ENCODE measurements around the gene CPT1B. TPM values are rescaled to one million over a fixed set of nuclear protein-coding genes. Genes with fewer than 3 reads are reported as not detected.

Gene CPT1B
- total RNA-seq, 6 experiments from 2014 or later, result 3.8 to 30.7 (median 13.0) TPM

GRCh38 chr22:50604256-50605001, 26.2 kb upstream of the CPT1B start:
- no peak for ATAC-seq
- peaks cover 6% of the 10 kb centered on the region in 2 donors for H3K27me3 ChIP-seq
- H3K4me3 ChIP-seq, result no peak overlapping the region
- H3K4me1 ChIP-seq, result peaks cover 0 to 6% (median 0%) of the 10 kb centered on the region in 4 donors
- no peak overlapping the region for H3K27ac ChIP-seq
- H3K36me3 ChIP-seq, result no peaks in the 10 kb centered on the region
- WGBS (ENCODE audit: insufficient coverage, low coverage, low lambda C conversion rate, missing lambda C conversion rate), result 64% methylated on average over 21 of the region's 103 CpGs
- TF ChIP-seq POLR2A (IDR thresholded peaks at IDR 0.05) (no peak), CTCF (IDR thresholded peaks at IDR 0.05) (no peak)
- intact Hi-C loops (cut with DNase I), result loop anchor here in 1 of 2 donors (5.0 kb wide), 1 partner anchor 52 kb away; no protein-coding TSS in a partner anchor
- no peak for DNase-seq
- H3K9me3 ChIP-seq, result no peaks in the 10 kb centered on the region

GRCh38 chr22:50603511-50604255, 25.5 kb upstream of the CPT1B start:
- ATAC-seq, result no peak
- TF ChIP-seq POLR2A (IDR thresholded peaks at IDR 0.05) (no peak), CTCF (IDR thresholded peaks at IDR 0.05) (no peak)
- intact Hi-C loops (cut with DNase I), result loop anchor here in 1 of 2 donors (5.0 kb wide), 1 partner anchor 51 kb away; no protein-coding TSS in a partner anchor
- H3K4me3 ChIP-seq, result no peak overlapping the region
- no peak overlapping the region for H3K27ac ChIP-seq
- peak in 1 of 3 donors; percentile 23 for DNase-seq
- peaks cover 0 to 6% (median 0%) of the 10 kb centered on the region in 4 donors for H3K4me1 ChIP-seq
- H3K27me3 ChIP-seq, result peaks cover 6% of the 10 kb centered on the region in 2 donors
- H3K9me3 ChIP-seq, result no peaks in the 10 kb centered on the region
- no CpG with 5 or more reads among the region's 70 CpGs for WGBS (ENCODE audit: insufficient coverage, low coverage, low lambda C conversion rate, missing lambda C conversion rate)
- no peaks in the 10 kb centered on the region for H3K36me3 ChIP-seq

GRCh38 chr22:50602338-50602700, 24.1 kb upstream of the CPT1B start:
- Histone ChIP-seq H3K9me3 (no peaks in the 10 kb centered on the region), H3K36me3 (no peaks in the 10 kb centered on the region), H3K27me3 (peaks cover 6% of the 10 kb centered on the region in 2 donors), H3K27ac (no peak overlapping the region), H3K4me1 (peaks cover 0 to 6% (median 0%) of the 10 kb centered on the region in 4 donors), H3K4me3 (no peak overlapping the region)
- intact Hi-C loops (cut with DNase I), result loop anchor here in 1 of 2 donors (5.0 kb wide), 1 partner anchor 50 kb away; no protein-coding TSS in a partner anchor
- DNase-seq, result no peak
- WGBS (ENCODE audit: insufficient coverage, low coverage, low lambda C conversion rate, missing lambda C conversion rate), result 36% methylated on average over 2 of the region's 2 CpGs
- no peak for ATAC-seq
- TF ChIP-seq POLR2A (IDR thresholded peaks at IDR 0.05), result no peak
- TF ChIP-seq CTCF (IDR thresholded peaks at IDR 0.05), result no peak

- peaks cover 6% of the 10 kb centered on the region in 2 donors for H3K27me3 ChIP-seq
- DNase-seq, result peak in 1 of 3 donors; percentile 6
- no peak for ATAC-seq
Measured at GRCh38 chr22:50601669-50602337, 23.6 kb upstream of the CPT1B start.

More at GRCh38 chr22:50601669-50602337, 23.6 kb upstream of the CPT1B start:
- H3K9me3 ChIP-seq, result no peaks in the 10 kb centered on the region
- TF ChIP-seq CTCF (IDR thresholded peaks at IDR 0.05) (no peak), POLR2A (IDR thresholded peaks at IDR 0.05) (no peak)
- H3K4me1 ChIP-seq, result peaks cover 0 to 6% (median 0%) of the 10 kb centered on the region in 4 donors
- intact Hi-C loops (cut with DNase I), result loop anchor here in 1 of 2 donors (5.0 kb wide), 1 partner anchor 50 kb away; no protein-coding TSS in a partner anchor
- no peak overlapping the region for H3K4me3 ChIP-seq
- 56% methylated on average over 6 of the region's 12 CpGs for WGBS (ENCODE audit: insufficient coverage, low coverage, low lambda C conversion rate, missing lambda C conversion rate)
- no peaks in the 10 kb centered on the region for H3K36me3 ChIP-seq
- H3K27ac ChIP-seq, result no peak overlapping the region

Measured in right lobe of liver (tissue), 6 donors.